HEK293 (cell line): ENCODE data around the gene TBC1D22A.

Experiments used
- CTCF ChIP-seq: fragments of 450-650 bp; formaldehyde crosslinking; IDR thresholded peaks from 2 replicates; pipeline ENCODE4 v1.5.1; 2016; ENCODE audit warnings: missing biosample characterization, missing genetic modification characterization
- MYNN ChIP-seq: fragments of 450-650 bp; formaldehyde crosslinking; IDR thresholded peaks from 2 replicates; pipeline ENCODE4 v1.5.1; 2016; ENCODE audit warnings: missing biosample characterization, missing genetic modification characterization, borderline replicate concordance
- PBX3 ChIP-seq: sonication (generic); formaldehyde crosslinking; IDR thresholded peaks from 2 replicates; pipeline ENCODE4 v1.8.1; 2022; ENCODE audit warnings: mild to moderate bottlenecking, moderate library complexity, missing genetic modification reagents
- SETDB1 ChIP-seq: IDR thresholded peaks from one replicate; pipeline ENCODE4 v1.6.1; 2017; ENCODE audit warnings: mild to moderate bottlenecking, low read length, moderate library complexity, mixed read lengths; ENCODE audit not compliant: insufficient read length
- ZNF354C ChIP-seq: fragments of 450-650 bp; formaldehyde crosslinking; IDR thresholded peaks from 2 replicates; pipeline ENCODE4 v1.5.1; 2016; ENCODE audit warnings: missing biosample characterization, missing genetic modification characterization, low read depth, borderline replicate concordance
- ZNF398 ChIP-seq: fragments of 450-650 bp; formaldehyde crosslinking; IDR thresholded peaks from 2 replicates; pipeline ENCODE4 v1.5.1; 2017; ENCODE audit warnings: missing biosample characterization, missing genetic modification characterization
- TF ChIP-seq, protein P1 (sequence below): fragments of 450-650 bp; formaldehyde crosslinking; IDR thresholded peaks from 2 replicates; pipeline ENCODE4 v1.5.1; 2016; ENCODE audit warnings: missing biosample characterization, missing genetic modification characterization

- TF ChIP-seq, protein P1, sequence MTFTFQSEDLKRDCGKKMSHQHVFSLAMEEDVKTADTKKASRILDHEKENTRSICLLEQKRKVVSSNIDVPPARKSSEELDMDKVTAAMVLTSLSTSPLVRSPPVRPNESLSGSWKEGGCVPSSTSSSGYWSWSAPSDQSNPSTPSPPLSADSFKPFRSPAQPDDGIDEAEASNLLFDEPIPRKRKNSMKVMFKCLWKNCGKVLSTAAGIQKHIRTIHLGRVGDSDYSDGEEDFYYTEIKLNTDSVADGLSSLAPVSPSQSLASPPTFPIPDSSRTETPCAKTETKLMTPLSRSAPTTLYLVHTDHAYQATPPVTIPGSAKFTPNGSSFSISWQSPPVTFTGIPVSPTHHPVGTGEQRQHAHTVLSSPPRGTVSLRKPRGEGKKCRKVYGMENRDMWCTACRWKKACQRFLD: no peak
- TF ChIP-seq ZNF354C (tag by site-specific recombination) (no peak), CTCF (tag by site-specific recombination) (no peak), SETDB1 (no peak), PBX3 (CRISPR knock-in tag) (no peak), ZNF398 (no peak), MYNN (tag by site-specific recombination) (no peak)
Observed at GRCh38 chr22:46951350-46951749, 188.9 kb downstream of the TBC1D22A start.
